ENCODE data around the gene MICA.
"Not testable (repeated sequence)": the region's sequence is repeated elsewhere in the genome, so short reads cannot be mapped to it uniquely, and the experiment has no call there.

The MICA gene

DNA sequence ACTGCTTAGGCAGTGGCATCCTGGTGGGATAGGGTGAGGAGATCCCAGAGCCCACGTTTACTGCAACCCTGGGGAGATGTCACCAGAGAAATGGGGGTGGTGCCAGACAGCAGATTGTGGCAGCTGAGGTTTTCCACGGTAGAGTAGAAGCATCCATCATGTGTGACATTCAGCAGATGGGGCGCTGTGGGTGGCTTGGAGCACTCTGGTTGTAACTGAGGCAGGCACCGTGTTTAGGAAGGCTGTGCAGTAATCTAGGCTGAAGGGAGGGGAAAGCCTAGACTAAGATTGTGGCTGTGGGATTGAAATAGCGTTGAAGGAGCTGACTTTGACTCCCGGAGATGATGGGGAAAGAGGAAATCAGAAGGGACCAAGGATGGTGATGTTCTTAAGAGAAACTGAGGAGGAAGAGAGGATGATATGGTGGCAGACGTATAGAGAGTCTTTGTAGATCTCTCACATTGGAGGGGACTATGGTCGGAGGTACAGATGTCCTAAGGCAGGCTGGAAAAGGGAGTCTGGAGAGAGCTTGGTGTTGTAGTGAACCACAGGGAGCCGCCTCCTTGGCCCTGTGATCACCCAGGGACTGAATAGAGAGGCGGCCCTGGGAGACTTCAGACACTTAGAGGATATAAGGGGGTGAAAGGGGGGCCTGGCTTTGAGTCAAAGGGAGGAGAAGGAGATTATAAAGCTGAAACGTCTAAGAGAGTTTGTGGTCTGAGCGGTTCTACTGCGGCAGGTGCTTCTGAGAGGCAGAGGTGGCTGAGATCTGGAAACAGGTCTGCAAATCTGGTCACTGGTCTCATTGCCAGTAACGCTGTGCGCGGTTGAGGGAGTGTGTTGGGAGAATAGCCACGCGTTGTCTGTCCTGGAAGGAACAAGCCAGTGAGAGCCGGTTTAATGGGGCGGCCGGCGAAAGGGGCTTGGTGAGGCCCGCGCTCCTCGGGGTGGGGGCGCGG, 792 bp upstream of the MICA start:
- Histone ChIP-seq H3K4me1 (no peaks in the 10 kb centered on the region), H3K4me3 (ENCODE audit: low read depth, low read length) (no peak overlapping the region), H3K36me3 (no peaks in the 10 kb centered on the region), H3K27me3 (peaks cover 66% of the 10 kb centered on the region), H3K9me3 (no peaks in the 10 kb centered on the region)
- no peak for DNase-seq
- TF ChIP-seq, protein P1, sequence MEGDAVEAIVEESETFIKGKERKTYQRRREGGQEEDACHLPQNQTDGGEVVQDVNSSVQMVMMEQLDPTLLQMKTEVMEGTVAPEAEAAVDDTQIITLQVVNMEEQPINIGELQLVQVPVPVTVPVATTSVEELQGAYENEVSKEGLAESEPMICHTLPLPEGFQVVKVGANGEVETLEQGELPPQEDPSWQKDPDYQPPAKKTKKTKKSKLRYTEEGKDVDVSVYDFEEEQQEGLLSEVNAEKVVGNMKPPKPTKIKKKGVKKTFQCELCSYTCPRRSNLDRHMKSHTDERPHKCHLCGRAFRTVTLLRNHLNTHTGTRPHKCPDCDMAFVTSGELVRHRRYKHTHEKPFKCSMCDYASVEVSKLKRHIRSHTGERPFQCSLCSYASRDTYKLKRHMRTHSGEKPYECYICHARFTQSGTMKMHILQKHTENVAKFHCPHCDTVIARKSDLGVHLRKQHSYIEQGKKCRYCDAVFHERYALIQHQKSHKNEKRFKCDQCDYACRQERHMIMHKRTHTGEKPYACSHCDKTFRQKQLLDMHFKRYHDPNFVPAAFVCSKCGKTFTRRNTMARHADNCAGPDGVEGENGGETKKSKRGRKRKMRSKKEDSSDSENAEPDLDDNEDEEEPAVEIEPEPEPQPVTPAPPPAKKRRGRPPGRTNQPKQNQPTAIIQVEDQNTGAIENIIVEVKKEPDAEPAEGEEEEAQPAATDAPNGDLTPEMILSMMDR (IDR thresholded peaks at IDR 0.05; ENCODE audit: low read depth, low read length), result no peak

DNA sequence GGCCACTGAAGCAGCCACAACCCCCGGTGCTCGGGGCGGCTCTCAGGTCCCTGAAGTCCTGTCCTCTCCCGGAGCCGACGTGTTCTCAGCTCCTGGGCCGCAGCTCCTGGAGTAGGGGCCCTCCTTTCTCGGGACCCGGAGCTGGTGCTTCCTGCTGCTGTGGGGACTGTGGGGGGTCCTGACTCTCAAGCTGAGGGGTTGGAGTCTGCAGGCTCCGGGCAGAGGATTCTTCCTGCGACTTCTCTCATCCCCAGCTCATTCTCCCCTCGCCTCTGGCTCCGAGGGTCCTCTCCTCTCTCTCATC, 618 bp downstream of the MICA start:
- not testable (repeated sequence) for H3K9me3 ChIP-seq; DNase-seq; H3K4me1 ChIP-seq; H3K36me3 ChIP-seq; H3K4me3 ChIP-seq (ENCODE audit: low read depth, low read length)
- peaks cover 58% of the 10 kb centered on the region for H3K27me3 ChIP-seq

DNA sequence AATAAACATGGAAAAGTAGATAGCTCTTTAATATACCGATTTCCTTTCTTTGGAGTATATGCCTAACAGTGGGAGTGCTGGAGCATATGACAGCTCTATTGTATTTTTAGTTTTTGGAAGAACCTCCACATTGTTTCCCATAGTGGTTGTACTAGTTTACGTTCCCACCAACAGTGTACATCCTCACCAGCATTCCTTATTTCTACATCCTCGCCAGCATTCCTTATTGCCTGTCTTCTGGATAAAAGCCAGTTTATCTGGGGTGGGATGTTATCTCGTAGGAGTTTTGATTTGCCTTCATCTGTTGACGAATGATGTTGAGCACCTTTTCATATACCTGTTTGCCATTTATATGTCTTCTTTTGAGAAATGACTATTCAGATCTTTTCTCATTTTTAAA, 2.6 kb downstream of the MICA start:
- Histone ChIP-seq H3K4me1 (no peaks in the 10 kb centered on the region), H3K27me3 (peaks cover 51% of the 10 kb centered on the region), H3K9me3 (no peaks in the 10 kb centered on the region), H3K4me3 (ENCODE audit: low read depth, low read length) (no peak overlapping the region), H3K36me3 (no peaks in the 10 kb centered on the region)
- TF ChIP-seq, protein P1 (IDR thresholded peaks at IDR 0.05; ENCODE audit: low read depth, low read length), result no peak
- DNase-seq, result no peak

DNA sequence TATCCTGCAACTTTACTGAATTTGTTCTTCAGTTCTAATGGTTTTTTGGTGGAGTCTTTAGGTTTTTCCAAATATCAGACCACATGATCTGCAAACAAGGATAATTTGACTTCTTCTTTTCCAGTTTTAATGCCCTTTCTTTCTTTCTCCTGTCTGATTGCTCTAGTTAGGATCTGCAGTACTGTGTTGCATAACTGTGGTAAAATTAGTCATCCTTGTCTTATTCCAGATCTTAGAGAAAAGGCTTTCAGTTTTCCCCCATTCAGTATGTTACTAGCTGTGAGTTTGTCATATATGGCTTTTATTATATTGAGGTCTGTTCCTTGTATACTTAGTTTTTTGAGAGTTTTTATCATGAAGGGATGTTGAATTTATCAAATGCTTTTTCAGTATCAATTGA, 4.3 kb downstream of the MICA start:
- no peaks in the 10 kb centered on the region for H3K4me1 ChIP-seq
- H3K9me3 ChIP-seq, result no peaks in the 10 kb centered on the region
- no peak for DNase-seq
- H3K27me3 ChIP-seq, result peaks cover 46% of the 10 kb centered on the region
- H3K36me3 ChIP-seq, result no peaks in the 10 kb centered on the region
- no peak overlapping the region for H3K4me3 ChIP-seq (ENCODE audit: low read depth, low read length)
- TF ChIP-seq, protein P1 (IDR thresholded peaks at IDR 0.05; ENCODE audit: low read depth, low read length), result no peak

DNA sequence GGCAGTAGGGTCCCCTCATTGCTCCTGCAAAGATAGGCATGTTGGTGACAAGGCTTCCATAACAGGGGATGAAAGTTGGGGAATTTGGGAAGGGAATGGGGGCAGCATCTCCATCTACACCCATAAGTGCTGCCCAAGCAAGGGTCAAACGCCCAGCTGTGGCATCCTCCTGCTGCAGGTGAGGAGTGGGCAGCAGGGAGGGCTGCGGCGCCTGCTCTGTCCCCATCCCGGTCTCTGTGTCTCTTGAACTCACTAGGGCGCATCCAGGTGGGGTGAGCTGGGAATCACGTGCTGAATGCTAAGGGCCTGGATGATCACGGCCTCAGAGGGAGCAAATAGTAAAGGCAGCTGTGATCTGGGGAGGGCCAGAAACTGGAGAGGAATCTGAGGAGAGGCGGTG, 9.1 kb downstream of the MICA start:
- Histone ChIP-seq H3K4me1 (no peaks in the 10 kb centered on the region), H3K27me3 (peaks cover 36% of the 10 kb centered on the region), H3K9me3 (no peaks in the 10 kb centered on the region), H3K4me3 (ENCODE audit: low read depth, low read length) (no peak overlapping the region), H3K36me3 (no peaks in the 10 kb centered on the region)
- no peak for DNase-seq
- TF ChIP-seq, protein P1 (IDR thresholded peaks at IDR 0.05; ENCODE audit: low read depth, low read length), result no peak

DNA sequence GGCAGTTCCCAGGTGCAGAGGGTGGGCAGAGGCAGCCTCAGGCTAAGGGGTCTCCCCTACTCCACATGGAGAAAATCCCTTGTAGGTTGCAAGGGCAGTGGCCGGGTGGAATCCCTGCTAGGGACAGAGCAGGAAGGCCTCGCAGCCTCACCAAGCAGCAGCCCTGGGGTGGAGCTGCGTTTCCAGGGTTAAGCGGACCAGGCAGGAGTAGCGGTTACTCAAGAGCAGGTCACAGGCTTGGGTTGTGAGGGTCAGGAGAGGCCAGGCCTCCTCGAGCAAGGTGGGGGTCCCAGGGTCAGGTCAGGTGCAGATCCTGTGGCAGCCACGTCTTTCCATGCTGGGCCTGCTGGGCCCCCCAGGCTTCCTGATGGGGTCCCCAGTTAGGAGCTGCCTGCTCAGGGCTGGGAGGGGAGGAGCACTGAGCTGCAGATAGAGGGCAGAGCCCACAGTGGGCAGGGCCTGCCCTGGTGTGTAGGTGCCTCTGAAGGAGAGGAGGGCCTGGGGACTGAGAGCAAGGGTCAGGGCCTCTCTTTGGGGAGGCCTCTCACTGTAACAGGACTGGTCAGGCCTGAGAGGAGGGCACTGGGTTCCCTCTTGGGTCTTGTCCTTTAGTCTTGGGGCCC, 10.9 kb downstream of the MICA start:
- not testable (repeated sequence) for H3K36me3 ChIP-seq; H3K9me3 ChIP-seq; DNase-seq; H3K4me1 ChIP-seq; H3K4me3 ChIP-seq (ENCODE audit: low read depth, low read length)
- peaks cover 30% of the 10 kb centered on the region for H3K27me3 ChIP-seq

DNA sequence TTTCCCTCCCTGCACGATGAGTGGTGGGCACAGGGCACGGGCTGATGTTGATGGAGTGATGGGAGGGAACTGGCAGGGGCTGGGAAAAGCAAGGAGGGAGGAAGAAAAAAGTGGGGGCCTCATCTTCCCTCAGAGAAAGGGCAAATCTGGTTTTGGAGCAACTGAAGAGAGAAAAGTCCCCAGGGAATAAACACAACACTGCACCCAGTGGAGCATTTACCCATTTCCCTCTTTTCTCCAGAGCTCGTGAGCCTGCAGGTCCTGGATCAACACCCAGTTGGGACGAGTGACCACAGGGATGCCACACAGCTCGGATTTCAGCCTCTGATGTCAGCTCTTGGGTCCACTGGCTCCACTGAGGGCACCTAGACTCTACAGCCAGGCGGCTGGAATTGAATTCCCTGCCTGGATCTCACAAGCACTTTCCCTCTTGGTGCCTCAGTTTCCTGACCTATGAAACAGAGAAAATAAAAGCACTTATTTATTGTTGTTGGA, 11.4 kb downstream of the MICA start:
- H3K4me1 ChIP-seq, result no peaks in the 10 kb centered on the region
- H3K36me3 ChIP-seq, result no peaks in the 10 kb centered on the region
- H3K9me3 ChIP-seq, result no peaks in the 10 kb centered on the region
- DNase-seq, result no peak
- H3K4me3 ChIP-seq (ENCODE audit: low read depth, low read length), result no peak overlapping the region
- peaks cover 29% of the 10 kb centered on the region for H3K27me3 ChIP-seq
- TF ChIP-seq, protein P1 (IDR thresholded peaks at IDR 0.05; ENCODE audit: low read depth, low read length), result no peak

Data from BE2C (cell line).